ENCODE measurements around the gene TNNT2.

Gene TNNT2

DNA sequence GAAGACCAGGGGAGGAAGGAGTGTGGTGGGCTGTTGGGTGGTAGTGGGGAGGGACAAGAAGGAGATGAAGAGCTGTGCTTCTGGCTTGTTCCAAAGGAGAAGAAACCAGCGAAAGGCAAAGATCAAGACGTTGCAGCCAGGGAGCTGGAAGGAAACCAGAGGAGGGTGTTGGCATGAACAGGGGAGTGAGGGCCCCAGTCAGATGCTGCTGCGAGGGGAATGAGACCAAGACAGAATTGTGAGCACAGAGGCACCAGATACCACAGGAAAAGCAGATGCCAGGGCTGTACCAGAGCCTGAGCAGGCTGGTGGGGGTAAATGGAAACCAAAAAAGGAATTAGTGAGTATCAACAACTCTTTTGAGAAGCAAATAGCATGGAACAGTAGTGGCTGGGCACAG, 15.6 kb upstream of the TNNT2 start:
- H3K36me3 ChIP-seq (ENCODE audit: control insufficient read depth, insufficient read depth, low read length): no peaks in the 10 kb centered on the region
- no peak overlapping the region for H3K27ac ChIP-seq (ENCODE audit: insufficient read depth, low read depth, low read length, poor library complexity, severe bottlenecking)
- no peaks in the 10 kb centered on the region for H3K9me3 ChIP-seq (ENCODE audit: control insufficient read depth, low read length)
- peaks cover 5% of the 10 kb centered on the region for H3K4me1 ChIP-seq (ENCODE audit: control insufficient read depth, insufficient read depth, low read length)
- H3K4me3 ChIP-seq (ENCODE audit: insufficient read depth, low read depth, low read length): no peak overlapping the region
- WGBS, 2 experiments: 90 to 93% methylated on average over 3 of the region's 3 CpGs
- peaks cover 10% of the 10 kb centered on the region for H3K27me3 ChIP-seq (ENCODE audit: control insufficient read depth, insufficient read depth, low read length, poor library complexity, severe bottlenecking)

DNA sequence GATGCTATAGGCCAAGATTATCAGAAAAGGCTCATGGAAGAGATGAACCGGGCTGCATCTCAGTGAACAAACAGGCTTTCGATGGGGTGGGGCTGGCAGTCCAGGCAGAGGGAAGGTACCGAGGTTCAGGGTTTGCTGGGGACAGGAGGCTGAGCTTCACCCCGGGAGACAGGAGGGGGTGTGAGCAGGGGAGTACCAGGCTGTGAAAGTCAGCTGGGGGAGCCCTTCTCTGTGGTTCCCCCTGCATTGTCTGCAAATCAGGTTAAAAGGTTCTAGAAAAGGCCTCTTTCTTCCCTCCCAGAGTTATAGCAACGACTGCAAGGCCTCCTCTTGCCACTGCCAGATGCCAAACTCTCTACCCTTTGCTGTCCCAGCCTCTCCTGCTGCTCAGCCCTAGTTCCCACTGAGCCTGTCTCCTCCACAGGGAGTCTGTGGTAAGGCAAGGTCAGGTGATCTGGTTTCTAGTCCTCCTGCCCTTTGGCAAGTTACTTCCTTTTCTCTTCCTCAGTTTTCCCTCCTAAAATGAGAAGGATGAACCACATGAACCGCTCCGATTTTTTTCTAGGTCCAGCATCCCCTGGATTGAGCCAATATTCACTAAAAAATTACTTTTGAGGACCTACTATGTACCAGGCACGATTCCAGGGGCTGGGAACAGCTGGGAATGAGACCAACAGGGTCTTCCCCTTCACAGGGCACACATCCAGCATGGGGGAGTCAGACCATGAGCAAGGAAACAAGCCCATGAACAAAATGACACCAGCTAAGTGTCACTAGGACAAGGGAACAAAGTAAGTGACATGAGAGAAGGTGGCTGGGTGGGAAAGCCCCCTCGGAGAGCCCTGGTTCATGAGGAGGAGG, 14.4 kb upstream of the TNNT2 start:
- 82 to 84% methylated on average over 9 of the region's 9 CpGs for WGBS, 2 experiments
- H3K4me1 ChIP-seq (ENCODE audit: control insufficient read depth, insufficient read depth, low read length): peaks cover 5% of the 10 kb centered on the region

DNA sequence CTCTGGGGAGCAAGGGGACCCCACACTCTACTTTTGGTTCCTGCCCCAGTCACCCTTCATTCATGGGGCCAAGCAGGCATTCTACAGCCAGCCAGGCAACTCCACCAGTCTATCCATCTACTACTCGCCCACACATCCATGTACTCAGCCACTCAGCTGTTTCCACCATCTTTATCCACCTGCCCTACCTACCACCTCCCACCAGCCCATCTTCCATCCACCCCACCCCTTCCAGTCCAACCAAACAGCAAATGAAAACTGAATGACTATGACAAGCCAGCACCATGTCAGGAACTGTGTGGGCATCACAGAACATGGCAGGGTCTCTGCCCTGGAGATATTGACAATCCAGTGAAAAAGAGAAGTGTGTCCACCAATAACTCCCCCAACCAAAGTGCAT, 13.7 kb upstream of the TNNT2 start:
- H3K27ac ChIP-seq (ENCODE audit: insufficient read depth, low read depth, low read length, poor library complexity, severe bottlenecking): no peak overlapping the region
- H3K4me1 ChIP-seq (ENCODE audit: control insufficient read depth, insufficient read depth, low read length): peaks cover 5% of the 10 kb centered on the region
- no peaks in the 10 kb centered on the region for H3K27me3 ChIP-seq (ENCODE audit: control insufficient read depth, insufficient read depth, low read length, poor library complexity, severe bottlenecking)
- no peaks in the 10 kb centered on the region for H3K36me3 ChIP-seq (ENCODE audit: control insufficient read depth, insufficient read depth, low read length)
- H3K9me3 ChIP-seq (ENCODE audit: control insufficient read depth, low read length): no peaks in the 10 kb centered on the region
- H3K4me3 ChIP-seq (ENCODE audit: insufficient read depth, low read depth, low read length): no peak overlapping the region
- 89 to 93% methylated on average over 1 of the region's 1 CpG for WGBS, 2 experiments

More for the DNA sequence above, 14.4 kb upstream of the TNNT2 start:
- H3K9me3 ChIP-seq (ENCODE audit: control insufficient read depth, low read length): no peaks in the 10 kb centered on the region
- no peaks in the 10 kb centered on the region for H3K27me3 ChIP-seq (ENCODE audit: control insufficient read depth, insufficient read depth, low read length, poor library complexity, severe bottlenecking)
- no peaks in the 10 kb centered on the region for H3K36me3 ChIP-seq (ENCODE audit: control insufficient read depth, insufficient read depth, low read length)
- no peak overlapping the region for H3K27ac ChIP-seq (ENCODE audit: insufficient read depth, low read depth, low read length, poor library complexity, severe bottlenecking)
- no peak overlapping the region for H3K4me3 ChIP-seq (ENCODE audit: insufficient read depth, low read depth, low read length)

DNA sequence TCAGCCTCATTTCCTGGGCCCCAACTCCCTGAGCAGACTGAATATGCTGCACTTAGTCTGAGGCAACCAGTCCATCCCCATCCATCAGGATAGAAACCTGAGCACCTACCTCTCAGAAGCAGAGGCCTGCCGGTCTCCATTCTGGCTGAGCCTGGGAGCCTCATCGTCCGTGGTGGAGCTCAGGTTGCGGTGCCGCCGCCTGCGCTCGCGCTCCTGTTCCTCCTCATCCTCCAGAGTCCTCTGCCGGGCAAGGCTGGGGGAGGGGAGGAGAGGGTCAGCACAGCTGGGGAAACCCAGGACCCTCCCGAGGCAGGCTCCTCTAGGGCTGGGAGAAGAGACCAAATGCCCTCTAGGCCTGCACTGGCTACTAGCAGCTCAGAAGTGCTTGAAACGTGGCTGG, 11.6 kb upstream of the TNNT2 start:
- Histone ChIP-seq H3K4me1 (ENCODE audit: control insufficient read depth, insufficient read depth, low read length) (peaks cover 7% of the 10 kb centered on the region), H3K4me3 (ENCODE audit: insufficient read depth, low read depth, low read length) (no peak overlapping the region), H3K9me3 (ENCODE audit: control insufficient read depth, low read length) (no peaks in the 10 kb centered on the region), H3K27ac (ENCODE audit: insufficient read depth, low read depth, low read length, poor library complexity, severe bottlenecking) (no peak overlapping the region), H3K36me3 (ENCODE audit: control insufficient read depth, insufficient read depth, low read length) (no peaks in the 10 kb centered on the region), H3K27me3 (ENCODE audit: control insufficient read depth, insufficient read depth, low read length, poor library complexity, severe bottlenecking) (no peaks in the 10 kb centered on the region)
- 79 to 85% methylated on average over 12 of the region's 12 CpGs for WGBS, 2 experiments

DNA sequence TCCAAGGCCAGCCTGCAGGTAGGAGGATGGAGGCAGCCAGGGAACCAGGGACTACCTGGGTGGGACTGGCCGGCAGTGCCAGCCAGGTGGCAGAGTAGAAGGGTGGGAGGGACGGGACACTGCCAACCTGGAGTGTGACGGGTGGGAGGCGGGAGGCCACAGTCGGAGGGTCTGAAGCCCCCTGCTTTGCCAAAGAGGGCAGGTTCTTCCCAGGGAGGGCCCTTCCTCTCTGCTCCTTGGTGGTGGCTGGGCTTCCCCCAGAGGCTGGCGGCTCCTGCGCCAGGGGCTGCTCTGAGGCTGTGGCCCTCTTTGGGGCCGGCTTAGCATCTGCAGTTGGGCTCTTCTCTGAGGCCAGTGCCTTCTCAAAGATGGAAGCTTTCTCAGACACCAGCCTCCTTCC, 8.7 kb upstream of the TNNT2 start:
- 93 to 96% methylated on average over 8 of the region's 8 CpGs for WGBS, 2 experiments
- Histone ChIP-seq H3K9me3 (ENCODE audit: control insufficient read depth, low read length) (no peaks in the 10 kb centered on the region), H3K36me3 (ENCODE audit: control insufficient read depth, insufficient read depth, low read length) (no peaks in the 10 kb centered on the region), H3K27me3 (ENCODE audit: control insufficient read depth, insufficient read depth, low read length, poor library complexity, severe bottlenecking) (no peaks in the 10 kb centered on the region), H3K4me1 (ENCODE audit: control insufficient read depth, insufficient read depth, low read length) (peaks cover 13% of the 10 kb centered on the region), H3K4me3 (ENCODE audit: insufficient read depth, low read depth, low read length) (no peak overlapping the region), H3K27ac (ENCODE audit: insufficient read depth, low read depth, low read length, poor library complexity, severe bottlenecking) (no peak overlapping the region)

DNA sequence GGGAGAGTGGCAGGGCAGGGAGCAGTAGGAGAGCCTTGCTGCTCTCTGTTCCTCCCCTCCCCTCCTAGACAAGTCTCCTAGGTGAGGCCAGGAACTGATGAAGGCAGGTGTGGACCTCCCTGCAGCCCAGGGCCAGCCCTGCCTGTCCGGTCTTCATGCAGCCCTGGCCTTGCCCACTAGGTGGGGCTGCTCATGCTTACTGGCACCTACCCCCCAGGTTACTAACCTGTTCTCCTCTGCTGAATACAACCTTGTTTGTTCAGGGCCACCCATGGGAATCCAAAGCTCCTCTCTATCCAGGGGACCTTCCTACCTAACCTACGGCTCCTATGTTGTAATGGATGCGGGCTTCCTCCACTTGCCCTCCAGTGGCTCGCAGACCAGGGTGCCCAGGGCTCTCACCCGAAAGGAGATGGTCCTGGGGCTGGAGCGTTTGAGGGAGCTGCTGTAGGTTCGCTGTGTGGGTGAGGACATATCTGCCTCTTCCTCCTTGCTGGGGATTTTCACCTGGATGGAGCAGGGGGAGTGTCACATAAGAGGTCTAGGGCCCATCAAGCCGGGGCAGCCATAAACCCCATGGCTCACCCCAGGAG, 7.9 kb upstream of the TNNT2 start:
- Histone ChIP-seq H3K4me3 (ENCODE audit: insufficient read depth, low read depth, low read length) (no peak overlapping the region), H3K9me3 (ENCODE audit: control insufficient read depth, low read length) (no peaks in the 10 kb centered on the region), H3K27ac (ENCODE audit: insufficient read depth, low read depth, low read length, poor library complexity, severe bottlenecking) (no peak overlapping the region), H3K36me3 (ENCODE audit: control insufficient read depth, insufficient read depth, low read length) (no peaks in the 10 kb centered on the region), H3K4me1 (ENCODE audit: control insufficient read depth, insufficient read depth, low read length) (peaks cover 13% of the 10 kb centered on the region), H3K27me3 (ENCODE audit: control insufficient read depth, insufficient read depth, low read length, poor library complexity, severe bottlenecking) (no peaks in the 10 kb centered on the region)
- 72 to 73% methylated on average over 8 of the region's 8 CpGs for WGBS, 2 experiments

DNA sequence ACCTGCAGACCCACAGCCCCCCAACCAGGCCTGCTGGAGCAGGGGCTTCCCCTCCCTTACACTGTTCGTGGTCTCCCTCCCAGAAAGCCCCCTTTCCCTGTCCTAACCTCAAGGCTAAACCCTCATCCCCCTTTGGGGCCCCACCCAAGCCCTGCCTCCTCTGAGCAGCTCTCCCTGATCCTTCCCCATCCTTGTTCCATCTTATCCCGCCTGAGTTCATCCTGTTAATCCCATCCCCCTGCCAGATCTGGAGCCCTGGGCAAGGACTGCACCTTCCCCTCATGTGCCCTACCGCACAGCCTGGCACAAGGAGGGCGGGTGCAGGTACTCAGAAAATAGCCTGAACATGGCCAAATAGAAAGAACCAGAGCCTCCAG, 6.9 kb upstream of the TNNT2 start:
- no peak overlapping the region for H3K27ac ChIP-seq (ENCODE audit: insufficient read depth, low read depth, low read length, poor library complexity, severe bottlenecking)
- H3K9me3 ChIP-seq (ENCODE audit: control insufficient read depth, low read length): no peaks in the 10 kb centered on the region
- H3K4me3 ChIP-seq (ENCODE audit: insufficient read depth, low read depth, low read length): no peak overlapping the region
- no peaks in the 10 kb centered on the region for H3K36me3 ChIP-seq (ENCODE audit: control insufficient read depth, insufficient read depth, low read length)
- WGBS, 2 experiments: 81 to 87% methylated on average over 4 of the region's 4 CpGs
- no peaks in the 10 kb centered on the region for H3K27me3 ChIP-seq (ENCODE audit: control insufficient read depth, insufficient read depth, low read length, poor library complexity, severe bottlenecking)
- H3K4me1 ChIP-seq (ENCODE audit: control insufficient read depth, insufficient read depth, low read length): peaks cover 13% of the 10 kb centered on the region

DNA sequence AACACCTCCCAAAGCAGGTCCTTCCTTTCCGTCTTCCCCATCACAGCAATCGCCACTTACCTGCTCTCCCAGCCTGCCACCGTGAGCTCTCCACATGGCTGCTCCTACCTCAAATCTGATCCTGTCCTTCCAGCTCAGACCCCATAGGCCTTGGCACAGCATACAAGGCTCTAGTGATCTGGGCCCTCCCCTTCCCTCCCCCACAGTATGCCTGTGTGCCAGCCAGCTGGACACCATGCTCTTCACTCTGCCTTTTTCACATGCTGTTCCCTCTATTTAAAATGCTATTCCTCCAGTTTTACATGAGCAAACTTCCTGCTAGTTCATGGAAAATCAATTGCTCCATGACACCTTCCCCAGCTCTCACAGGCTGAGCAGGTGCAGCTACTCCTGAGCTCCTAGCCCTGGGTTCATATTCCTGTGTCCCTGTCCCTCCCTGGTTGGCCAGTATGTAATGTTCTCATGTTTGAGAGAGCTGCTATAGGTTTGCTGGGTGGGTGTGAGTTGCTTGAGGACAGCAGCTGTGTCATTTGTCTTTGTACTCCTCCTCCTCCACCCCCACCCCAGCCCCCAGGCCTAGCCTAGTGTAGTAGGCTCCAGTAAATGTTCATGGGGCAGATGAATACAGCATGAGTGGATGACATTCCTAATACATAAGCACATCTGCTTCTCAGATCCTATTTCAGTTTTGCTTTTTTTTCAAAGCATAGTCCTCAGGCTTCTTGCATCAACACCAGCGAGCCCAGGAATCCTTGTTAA, 6.3 kb upstream of the TNNT2 start:
- Histone ChIP-seq H3K4me1 (ENCODE audit: control insufficient read depth, insufficient read depth, low read length) (peaks cover 9% of the 10 kb centered on the region), H3K27me3 (ENCODE audit: control insufficient read depth, insufficient read depth, low read length, poor library complexity, severe bottlenecking) (no peaks in the 10 kb centered on the region), H3K9me3 (ENCODE audit: control insufficient read depth, low read length) (no peaks in the 10 kb centered on the region), H3K27ac (ENCODE audit: insufficient read depth, low read depth, low read length, poor library complexity, severe bottlenecking) (no peak overlapping the region), H3K36me3 (ENCODE audit: control insufficient read depth, insufficient read depth, low read length) (no peaks in the 10 kb centered on the region), H3K4me3 (ENCODE audit: insufficient read depth, low read depth, low read length) (no peak overlapping the region)
- 92 to 93% methylated on average over 4 of the region's 4 CpGs for WGBS, 2 experiments

DNA sequence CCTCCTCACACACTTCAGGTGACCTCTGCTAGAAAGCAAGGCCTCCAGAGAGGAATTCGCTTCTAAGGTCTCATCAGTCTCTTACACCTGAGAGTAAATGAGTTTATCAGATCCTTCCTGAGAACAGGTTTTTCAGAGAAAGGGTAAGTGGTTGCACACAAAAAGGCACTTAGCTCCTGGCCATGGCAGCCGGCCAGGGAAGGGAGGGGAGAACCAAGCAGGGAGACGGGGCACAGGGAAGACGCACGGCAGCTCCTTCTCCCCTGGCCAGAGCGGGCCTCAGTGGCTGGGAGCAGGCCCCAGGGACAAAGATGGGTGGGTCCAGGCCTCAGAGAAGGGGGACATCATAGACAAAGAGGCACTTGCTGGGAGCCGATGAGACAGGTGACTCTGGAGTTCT, 3.6 kb upstream of the TNNT2 start:
- Histone ChIP-seq H3K9me3 (ENCODE audit: control insufficient read depth, low read length) (no peaks in the 10 kb centered on the region), H3K4me1 (ENCODE audit: control insufficient read depth, insufficient read depth, low read length) (peaks cover 24% of the 10 kb centered on the region), H3K36me3 (ENCODE audit: control insufficient read depth, insufficient read depth, low read length) (no peaks in the 10 kb centered on the region), H3K27ac (ENCODE audit: insufficient read depth, low read depth, low read length, poor library complexity, severe bottlenecking) (no peak overlapping the region), H3K4me3 (ENCODE audit: insufficient read depth, low read depth, low read length) (no peak overlapping the region), H3K27me3 (ENCODE audit: control insufficient read depth, insufficient read depth, low read length, poor library complexity, severe bottlenecking) (no peaks in the 10 kb centered on the region)
- WGBS, 2 experiments: 93 to 95% methylated on average over 7 of the region's 7 CpGs

DNA sequence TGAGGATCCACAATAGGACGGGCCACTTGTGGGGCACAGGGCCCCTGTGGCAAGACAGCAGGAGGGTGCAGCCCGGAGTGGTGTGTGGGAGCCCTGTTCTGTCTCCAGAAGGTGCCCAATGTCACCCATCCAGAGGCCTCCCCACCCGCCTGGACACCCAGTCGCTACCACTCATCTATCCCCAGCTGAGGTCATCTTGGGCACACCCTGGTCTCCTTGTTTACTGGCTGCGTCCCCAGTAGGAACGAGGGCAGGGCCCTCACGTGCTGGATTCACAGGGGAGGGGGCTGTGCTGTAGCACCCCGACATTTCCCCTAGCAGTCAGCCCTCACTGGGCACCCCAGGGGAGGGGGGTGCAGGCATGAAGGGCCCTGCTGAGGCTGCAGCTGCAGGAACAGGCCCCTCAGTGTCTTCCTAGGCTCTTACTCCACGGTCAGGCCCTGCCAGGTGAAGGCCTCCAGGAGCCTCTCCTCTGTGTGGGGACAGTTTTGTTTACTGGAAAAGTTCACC, 2.3 kb upstream of the TNNT2 start:
- no peak overlapping the region for H3K27ac ChIP-seq (ENCODE audit: insufficient read depth, low read depth, low read length, poor library complexity, severe bottlenecking)
- 90 to 91% methylated on average over 9 of the region's 9 CpGs for WGBS, 2 experiments

More for the DNA sequence above, 2.3 kb upstream of the TNNT2 start:
- no peaks in the 10 kb centered on the region for H3K9me3 ChIP-seq (ENCODE audit: control insufficient read depth, low read length)
- H3K36me3 ChIP-seq (ENCODE audit: control insufficient read depth, insufficient read depth, low read length): no peaks in the 10 kb centered on the region
- H3K4me1 ChIP-seq (ENCODE audit: control insufficient read depth, insufficient read depth, low read length): peaks cover 37% of the 10 kb centered on the region
- H3K27me3 ChIP-seq (ENCODE audit: control insufficient read depth, insufficient read depth, low read length, poor library complexity, severe bottlenecking): no peaks in the 10 kb centered on the region
- H3K4me3 ChIP-seq (ENCODE audit: insufficient read depth, low read depth, low read length): no peak overlapping the region
